K562 (cell line): ENCODE measurements around the gene ELF1. TPM values are rescaled to one million over a fixed set of nuclear protein-coding genes. Genes with fewer than 3 reads are reported as not detected.

Source experiments
- BACH1 ChIP-seq: fragments of 200-800 bp; sonication (Bioruptor generic); IDR thresholded peaks from 2 replicates; pipeline ENCODE4 v1.6.1; 2016; ENCODE audit warnings: missing genetic modification characterization, missing compliant biosample characterization
- CBX1 ChIP-seq: sonication (generic); IDR thresholded peaks from 2 replicates; pipeline ENCODE4 v1.6.1; 2016; ENCODE audit warnings: antibody characterized with exemption, low read depth, mild to moderate bottlenecking
- CREB3L1 ChIP-seq: fragments of 450-650 bp; IDR thresholded peaks from 2 replicates; pipeline ENCODE4 v1.6.1; 2014; ENCODE audit warnings: low read depth, mild to moderate bottlenecking, moderate library complexity, borderline replicate concordance
- CREBBP ChIP-seq: IDR thresholded peaks from one replicate; pipeline ENCODE4 v1.6.1; 2012; ENCODE audit warnings: low read depth, mild to moderate bottlenecking, control low read depth, inconsistent platforms, low read length
- CREM ChIP-seq: IDR thresholded peaks from 2 replicates; pipeline ENCODE4 v1.6.1; 2014; ENCODE audit warnings: antibody characterized with exemption, low read depth
- FOXP4 ChIP-seq: sonication (generic); formaldehyde crosslinking; IDR thresholded peaks from 2 replicates; pipeline ENCODE4 v1.8.0; 2022; ENCODE audit warnings: mild to moderate bottlenecking, missing genetic modification reagents, borderline replicate concordance
- FUS ChIP-seq: fragments of 200-400 bp; formaldehyde crosslinking; optimal IDR thresholded peaks from 2 replicates; pipeline ENCODE3; 2017; ENCODE audit warnings: low read depth, low read length
- IRF9 ChIP-seq: fragments of 450-650 bp; IDR thresholded peaks from 2 replicates; pipeline ENCODE4 v1.6.1; 2016; ENCODE audit warnings: missing biosample characterization, missing genetic modification characterization
- KLF10 ChIP-seq: fragments of 250-450 bp; sonication (Bioruptor Pico); IDR thresholded peaks from 2 replicates; pipeline ENCODE4 v1.6.1; 2021; ENCODE audit warnings: matching md5 sums
- NR2F6 ChIP-seq: fragments of 450-650 bp; formaldehyde crosslinking; IDR thresholded peaks from 2 replicates; pipeline ENCODE4 v1.4.0; 2020; ENCODE audit warnings: mild to moderate bottlenecking
- PKNOX1 ChIP-seq: fragments of 450-650 bp; IDR thresholded peaks from 2 replicates; pipeline ENCODE4 v1.6.1; 2016
- POLR2B ChIP-seq: fragments of 450-650 bp; IDR thresholded peaks from 2 replicates; pipeline ENCODE4 v1.6.1; 2018; ENCODE audit warnings: low read depth; ENCODE audit not compliant: partially characterized antibody
- PRDM10 ChIP-seq: fragments of 450-650 bp; IDR thresholded peaks from 2 replicates; pipeline ENCODE4 v1.6.1; 2018; ENCODE audit not compliant: partially characterized antibody
- SMAD1 ChIP-seq: fragments of 150-350 bp; IDR thresholded peaks from 2 replicates; pipeline ENCODE4 v1.6.1; 2014; ENCODE audit warnings: low read length, low read depth; ENCODE audit not compliant: partially characterized antibody
- THAP7 ChIP-seq: fragments of 250-450 bp; sonication (Bioruptor Pico); IDR thresholded peaks from 2 replicates; pipeline ENCODE4 v1.5.0; 2021
- TSC22D4 ChIP-seq: fragments of 450-650 bp; IDR thresholded peaks from 2 replicates; pipeline ENCODE4 v1.6.1; 2016; ENCODE audit warnings: missing genetic modification characterization, missing biosample characterization, control low read depth
- ZNF24 ChIP-seq: fragments of 450-650 bp; IDR thresholded peaks from 2 replicates; pipeline ENCODE4 v1.6.1; 2016
- polyA plus RNA-seq, 8 experiments: library from polyadenylated mRNA; depleted of rRNA in 4 of 8; stranded (reverse) in 5 of 8; unstranded in 3 of 8; fragments of >200 nt; fragmentation: Nextera tagmentation in 2 of 8; fragmentation: Illumina TruSeq in 1 of 8; extraction: Ambion mirVana in 2 of 8; extraction: Trizol in 1 of 8; gene quantifications; 2 replicates each; pipeline versions ENCODE4 v1.2.1 to v1.2.3, GENCODE V29; 2011 to 2014; ENCODE audit warnings: inconsistent platforms in 1 of 8, missing spikeins in 1 of 8
- total RNA-seq, 7 experiments: library from RNA; depleted of rRNA in 6 of 7; stranded (reverse); fragments of >200 nt in 6 of 7; fragmentation: Illumina TruSeq in 2 of 7; extraction: Trizol in 2 of 7; gene quantifications; 2 replicates each; pipeline versions ENCODE4 v1.2.1 to v1.2.3, GENCODE V29; 2011 to 2021; ENCODE audit warnings: low replicate concordance in 1 of 7

ELF1 gene
- total and polyA plus RNA-seq, 9 of the 15 experiments (the other 6 are each of a cell fraction or from before 2014, with no cell fraction given): 24.7 to 54.4 (median 33.4) TPM

- no peak for TF ChIP-seq THAP7 (CRISPR knock-in tag)
- TF ChIP-seq CBX1: 0 out of 2 replicates have a peak, but pooled peaks have one; percentile 14
- peak; percentile 60 for TF ChIP-seq POLR2B
- TF ChIP-seq SMAD1: peak; percentile 42
- no peak for TF ChIP-seq IRF9 (tag)
- peak; percentile 96 for TF ChIP-seq PRDM10
- no peak for TF ChIP-seq TSC22D4 (tag)
- TF ChIP-seq NR2F6: no peak
- no peak for TF ChIP-seq CREBBP
- 0 out of 2 replicates have a peak, but pooled peaks have one; percentile 30 for TF ChIP-seq ZNF24
- peak; percentile 96; the same call in 1 of the 2 replicates for TF ChIP-seq CREB3L1
- TF ChIP-seq BACH1: no peak
- no peak for TF ChIP-seq KLF10
- TF ChIP-seq FUS: no peak
- no peak for TF ChIP-seq CREM
- TF ChIP-seq FOXP4: 0 out of 2 replicates have a peak, but pooled peaks have one; percentile 36
- peak; percentile 69 for TF ChIP-seq PKNOX1
These were observed 42.2 kb upstream of the ELF1 start, which contains the start of gene WBP4 (continued) for GRCh38 chr13:41061075-41061913.
